Subcutaneous adipose tissue (tissue), 4 donors: Measurements from ENCODE around the gene DGKD. TPM values are rescaled to one million over a fixed set of nuclear protein-coding genes. Genes with fewer than 3 reads are reported as not detected.

Experiments
- CTCF ChIP-seq: fragments of 450-650 bp; IDR thresholded peaks from one replicate; pipeline ENCODE4 v1.5.1; 2016; ENCODE audit warnings: low read depth, mild to moderate bottlenecking, control low read depth, antibody characterized with exemption, moderate library complexity
- total RNA-seq, 4 donors: library from RNA; depleted of rRNA; stranded (reverse); fragments of >200 nt; gene quantifications; one replicate each; pipeline ENCODE4 v1.1.0, GENCODE V29; 2016

DGKD gene
- total RNA-seq, 4 donors from 2014 or later = 13.0 to 24.9 (median 17.8) TPM

GRCh38 chr2:233360771-233361176 is 6.5 kb downstream of the DGKD start:
- TF ChIP-seq CTCF = no peak

- TF ChIP-seq CTCF = no peak
These were observed 7.0 kb downstream of the DGKD start for GRCh38 chr2:233361297-233361696.

GRCh38 chr2:233362742-233363141 is 8.4 kb downstream of the DGKD start:
- no peak for TF ChIP-seq CTCF

GRCh38 chr2:233363744-233364235 is 9.5 kb downstream of the DGKD start:
- no peak for TF ChIP-seq CTCF

GRCh38 chr2:233365861-233366520 is 11.7 kb downstream of the DGKD start:
- no peak for TF ChIP-seq CTCF

GRCh38 chr2:233367586-233367985 is 13.3 kb downstream of the DGKD start:
- no peak for TF ChIP-seq CTCF

GRCh38 chr2:233368756-233369155 is 14.5 kb downstream of the DGKD start:
- no peak for TF ChIP-seq CTCF
